Right kidney (tissue), 1 donor: ENCODE measurements around the gene NUDT8.
A peak's percentile ranks its signal among the peaks of the same experiment; 100 is the strongest.
"Not testable (repeated sequence)": the region's sequence is repeated elsewhere in the genome, so short reads cannot be mapped to it uniquely, and the experiment has no call there.

Experiments
- DNase-seq: peaks from one replicate; pipeline ENCODE4 v3.0.0-alpha.2; 2016

The NUDT8 gene

GRCh38 chr11:67592880-67593564, 36.7 kb downstream of the NUDT8 start:
- no peak for DNase-seq

- not testable (repeated sequence) for DNase-seq
Observed at GRCh38 chr11:67588899-67589415, 40.8 kb downstream of the NUDT8 start.

- no peak for DNase-seq
Observed at GRCh38 chr11:67588136-67588503, 41.6 kb downstream of the NUDT8 start.

- DNase-seq = no peak
Observed at GRCh38 chr11:67586568-67587250, 43.0 kb downstream of the NUDT8 start.

GRCh38 chr11:67585911-67586310, 43.8 kb downstream of the NUDT8 start:
- no peak for DNase-seq

- DNase-seq = no peak
Observed at GRCh38 chr11:67584881-67585873, 44.6 kb downstream of the NUDT8 start.

GRCh38 chr11:67584205-67584880, 45.4 kb downstream of the NUDT8 start:
- peak; percentile 85 for DNase-seq

GRCh38 chr11:67583247-67584204, 46.2 kb downstream of the NUDT8 start, which contains the start of gene GSTP1:
GSTP1 (plus strand) TSS chr11:67583812; CDS start chr11:67583844, 32 bp downstream.
- DNase-seq = peak; percentile 94

GRCh38 chr11:67582011-67582410, 47.7 kb downstream of the NUDT8 start:
- no peak for DNase-seq

- DNase-seq = peak; percentile 43
Observed at GRCh38 chr11:67581469-67581868, 48.3 kb downstream of the NUDT8 start.

- no peak for DNase-seq
Observed at GRCh38 chr11:67577951-67578350, 51.8 kb downstream of the NUDT8 start.
